COLO668 (cell line): ENCODE measurements around the gene ZNF470.

Experiments
- DNase-seq: peaks from one replicate; lab custom pipeline; 2025; ENCODE audit not compliant: unreplicated experiment; lab: John Stamatoyannopoulos, UW

The ZNF470 gene

DNA sequence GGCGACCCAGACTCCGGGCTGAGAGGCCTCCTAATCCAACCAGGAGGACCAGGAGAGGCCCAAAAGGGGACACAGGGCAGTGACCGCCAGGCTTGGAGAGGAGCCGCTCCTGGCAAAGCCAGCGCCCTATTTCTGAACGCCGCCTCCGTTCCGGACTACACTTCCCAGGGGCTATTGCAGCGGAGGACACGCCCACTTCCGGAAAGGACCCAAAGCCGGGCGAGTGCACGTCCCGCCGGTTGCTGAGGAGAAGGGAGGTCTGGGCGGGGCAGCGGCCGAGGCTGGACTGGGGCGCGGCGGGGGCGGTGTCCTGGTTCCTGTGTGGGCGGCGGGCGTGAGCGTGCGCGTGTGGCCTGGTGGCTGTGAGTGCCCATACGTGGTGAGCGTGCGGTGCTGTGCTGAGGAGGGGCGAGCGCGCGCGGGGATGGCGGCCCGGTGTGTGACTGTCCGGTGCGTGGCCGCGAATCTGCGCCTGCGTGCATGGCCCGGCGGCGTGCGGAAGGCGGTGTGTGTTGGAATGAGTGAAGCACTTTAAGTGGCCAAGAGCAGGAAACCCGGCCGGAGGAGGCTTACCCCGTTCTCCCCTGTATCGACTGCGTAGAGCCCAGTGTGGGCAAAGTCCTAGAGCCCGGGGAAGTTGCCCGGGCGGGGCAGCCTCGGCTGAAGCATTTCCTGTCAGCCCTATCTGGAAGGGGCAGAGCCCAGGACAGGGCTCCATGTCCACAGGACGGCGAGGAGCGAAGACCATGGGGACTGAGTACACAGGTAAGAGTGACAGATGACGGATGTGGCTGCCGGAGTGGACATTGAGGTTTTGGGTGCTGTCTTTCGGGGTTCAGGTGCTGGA, at the start of gene ZNF470:
ZNF470 (plus strand) TSS at position 195 of the 847 bp plus-strand sequence. CDS start 2,844 bp downstream, outside the sequence.
- peak; percentile 87 for DNase-seq

GRCh38 chr19:56525214-56525860, 41.9 kb upstream of the ZNF470 start:
- DNase-seq = no peak

GRCh38 chr19:56537442-56537841, 29.8 kb upstream of the ZNF470 start:
- no peak for DNase-seq

GRCh38 chr19:56538254-56538760, 29.0 kb upstream of the ZNF470 start:
- peak; percentile 83 for DNase-seq

DNA sequence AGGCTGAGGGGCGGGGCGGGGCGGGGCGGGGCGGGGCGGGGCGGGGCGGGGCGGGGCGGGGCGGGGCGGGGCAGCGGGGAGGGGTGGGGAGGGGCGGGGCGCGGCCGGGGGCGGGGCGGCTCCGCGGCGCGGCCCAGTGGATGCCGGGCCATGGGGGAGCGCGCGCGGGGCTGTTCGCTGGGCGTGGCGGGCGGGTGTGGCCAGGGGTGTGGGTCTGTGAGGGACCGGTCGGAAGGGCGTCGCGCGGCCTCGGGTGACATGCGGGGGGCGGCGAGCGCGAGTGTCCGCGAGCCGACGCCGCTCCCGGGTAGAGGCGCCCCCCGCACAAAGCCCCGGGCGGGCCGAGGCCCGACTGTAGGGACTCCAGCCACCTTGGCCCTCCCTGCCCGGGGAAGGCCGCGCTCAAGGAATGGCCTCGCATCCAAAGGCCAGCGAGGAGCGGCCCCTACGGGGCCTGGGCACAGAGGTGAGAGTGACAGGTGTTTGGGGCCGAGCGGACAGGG, 28.5 kb upstream of the ZNF470 start, which contains the start of gene ZFP28:
ZFP28 (plus strand) TSS at position 188 of the 503 bp plus-strand sequence; CDS start at position 259, 71 bp downstream.
- DNase-seq = peak; percentile 82

GRCh38 chr19:56543776-56544175, 23.5 kb upstream of the ZNF470 start:
- DNase-seq = no peak

GRCh38 chr19:56547535-56547934, 19.7 kb upstream of the ZNF470 start:
- DNase-seq = no peak

- DNase-seq = no peak
These were observed 12.9 kb upstream of the ZNF470 start for GRCh38 chr19:56554272-56554869.

- DNase-seq = no peak
These were observed 4.5 kb upstream of the ZNF470 start for GRCh38 chr19:56562766-56563165.

GRCh38 chr19:56566904-56567273, 379 bp upstream of the ZNF470 start:
- DNase-seq = peak; percentile 30

DNA sequence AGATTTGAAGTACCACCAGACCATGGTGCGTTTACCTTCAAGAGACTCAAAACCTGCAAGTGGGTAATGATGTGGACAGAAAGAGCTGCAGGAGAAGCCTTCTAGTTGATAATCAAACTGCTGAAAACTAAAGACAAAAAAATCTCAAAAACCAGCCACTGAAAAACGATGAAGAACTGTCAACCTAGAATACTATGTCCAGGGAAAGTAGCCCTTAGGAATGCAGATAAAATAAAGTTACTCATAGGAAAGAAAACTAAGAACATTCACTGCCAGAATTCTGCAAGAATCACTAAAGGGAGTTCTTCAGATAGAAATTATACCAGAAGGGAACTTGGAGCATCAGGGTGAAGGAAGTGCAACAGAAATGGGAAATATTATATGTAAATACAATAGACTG, 5.3 kb downstream of the ZNF470 start:
- DNase-seq = no peak

DNA sequence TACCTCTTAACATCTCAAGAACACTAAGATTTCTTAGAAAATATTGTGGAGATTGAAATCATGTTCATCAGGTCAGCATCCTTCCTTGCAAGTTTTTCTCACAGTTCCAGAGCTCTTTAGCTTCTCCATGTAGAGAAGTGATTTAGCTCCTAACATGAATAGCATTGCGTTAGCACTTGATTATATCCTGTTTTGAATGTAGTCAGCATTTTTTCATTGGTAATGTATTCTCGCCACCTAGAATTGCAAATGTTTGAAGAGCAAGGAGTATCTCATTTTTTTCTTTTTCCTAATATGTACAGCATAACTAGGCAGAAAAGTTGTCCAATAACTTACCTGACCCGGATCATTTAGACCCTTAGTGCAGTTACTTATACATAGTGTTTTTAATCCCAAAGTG, 6.6 kb downstream of the ZNF470 start:
- DNase-seq = no peak

DNA sequence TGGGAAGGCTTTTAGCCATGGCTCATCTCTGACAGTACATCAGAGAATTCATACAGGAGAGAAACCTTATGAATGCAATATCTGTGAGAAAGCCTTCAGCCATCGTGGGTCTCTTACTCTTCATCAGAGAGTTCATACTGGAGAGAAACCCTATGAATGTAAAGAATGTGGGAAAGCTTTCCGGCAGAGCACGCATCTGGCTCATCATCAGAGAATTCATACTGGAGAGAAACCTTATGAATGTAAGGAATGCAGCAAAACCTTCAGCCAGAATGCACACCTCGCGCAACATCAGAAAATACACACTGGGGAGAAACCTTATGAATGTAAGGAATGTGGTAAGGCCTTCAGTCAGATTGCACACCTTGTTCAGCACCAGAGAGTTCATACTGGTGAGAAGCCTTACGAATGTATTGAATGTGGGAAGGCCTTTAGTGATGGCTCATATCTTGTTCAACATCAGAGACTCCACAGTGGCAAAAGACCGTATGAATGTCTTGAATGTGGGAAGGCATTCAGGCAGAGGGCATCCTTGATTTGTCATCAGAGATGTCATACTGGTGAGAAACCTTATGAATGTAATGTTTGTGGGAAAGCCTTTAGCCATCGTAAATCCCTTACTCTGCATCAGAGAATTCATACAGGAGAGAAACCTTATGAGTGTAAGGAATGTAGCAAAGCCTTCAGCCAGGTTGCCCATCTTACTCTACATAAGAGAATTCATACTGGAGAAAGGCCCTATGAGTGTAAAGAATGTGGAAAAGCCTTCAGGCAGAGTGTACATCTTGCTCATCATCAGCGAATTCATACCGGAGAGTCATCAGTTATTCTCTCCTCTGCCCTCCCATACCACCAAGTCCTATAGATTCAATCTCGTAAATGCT, 10.7 kb downstream of the ZNF470 start:
- DNase-seq = no peak

DNA sequence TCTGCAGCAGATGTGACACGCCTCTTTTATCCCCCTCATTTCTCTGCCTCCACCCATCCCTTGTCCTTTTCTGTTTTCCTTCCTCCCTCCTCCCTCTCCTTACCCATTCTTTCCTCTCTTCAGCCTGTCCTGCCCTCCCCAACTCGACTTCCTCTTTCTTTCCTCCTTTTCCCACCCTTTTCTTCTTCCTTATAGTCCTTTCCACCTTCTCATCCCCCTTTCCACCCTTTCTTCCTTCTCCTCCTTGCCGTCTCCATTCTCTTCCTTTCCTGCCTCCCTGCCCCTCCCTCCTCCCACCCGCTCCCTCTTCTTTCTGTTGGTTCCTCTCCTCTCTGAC, 27.1 kb downstream of the ZNF470 start:
- no peak for DNase-seq

GRCh38 chr19:56594783-56595547, 27.7 kb downstream of the ZNF470 start, which contains the start of gene ZNF71:
ZNF71 (plus strand) TSS chr19:56595302; CDS start chr19:56601559, 6,257 bp downstream.
- peak; percentile 81 for DNase-seq

GRCh38 chr19:56595548-56595899, 28.3 kb downstream of the ZNF470 start:
- no peak for DNase-seq

GRCh38 chr19:56596676-56597075, 29.4 kb downstream of the ZNF470 start:
- DNase-seq = no peak

DNA sequence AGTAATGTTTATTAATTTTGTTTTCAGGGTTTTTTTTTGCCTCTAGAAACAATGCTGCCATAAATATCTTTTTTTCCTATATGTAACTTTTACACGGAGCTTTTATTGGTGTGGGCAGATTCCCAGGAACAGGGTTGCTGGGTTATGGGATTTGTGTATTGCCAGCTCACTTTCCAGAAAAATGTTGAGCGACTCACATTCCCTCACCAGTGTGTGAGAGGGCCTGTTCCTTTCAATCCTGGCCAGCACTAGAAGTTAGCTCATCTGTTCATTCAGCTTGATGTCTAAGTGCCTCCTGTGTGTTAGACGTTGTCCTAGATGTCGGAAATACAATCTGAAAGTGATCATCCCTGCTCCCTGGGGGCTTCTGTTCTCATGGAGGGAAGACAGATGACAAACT, 30.4 kb downstream of the ZNF470 start:
- DNase-seq = no peak

DNA sequence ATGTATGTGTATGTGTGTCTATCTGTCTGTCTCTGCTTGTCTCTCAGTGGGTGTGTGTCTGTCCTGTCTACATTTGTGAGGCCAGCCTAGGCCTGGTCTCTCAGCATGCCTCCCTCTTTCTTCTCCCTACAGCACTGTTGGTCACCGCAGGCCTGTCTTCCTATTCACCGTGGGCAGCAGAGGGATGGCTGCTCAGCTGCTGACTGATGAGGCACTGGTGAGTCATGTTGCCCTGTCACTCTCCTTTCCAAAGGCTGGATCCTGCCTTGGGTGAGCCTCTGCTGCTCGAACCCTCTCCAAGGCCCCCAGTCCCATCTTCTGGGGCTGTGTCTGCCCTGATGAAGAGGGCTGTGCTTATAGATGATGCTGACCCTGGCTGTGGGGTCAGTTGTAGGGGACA, 34.1 kb downstream of the ZNF470 start:
- DNase-seq = no peak

DNA sequence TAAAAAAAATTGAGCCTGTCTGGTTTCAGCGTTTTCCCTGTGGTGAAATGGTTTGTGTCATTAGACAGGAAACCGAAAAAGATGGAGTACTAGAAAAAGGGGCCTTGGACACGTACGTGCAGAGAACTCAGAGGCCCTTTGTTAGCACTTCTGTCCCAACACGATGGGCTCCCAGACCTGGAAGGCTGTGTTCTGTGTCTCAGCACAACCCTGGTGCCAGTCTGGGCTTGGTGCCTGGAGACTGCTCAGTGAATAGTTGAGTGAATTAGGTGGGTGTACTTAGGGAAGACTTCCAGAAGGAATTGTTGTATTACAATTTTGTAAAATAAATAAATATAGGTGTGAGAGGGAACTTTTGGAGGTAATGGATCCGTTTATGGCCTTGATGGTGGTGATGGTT, 36.6 kb downstream of the ZNF470 start:
- no peak for DNase-seq
